ENCODE measurements around the gene PLA2G15. TPM values are rescaled to one million over a fixed set of nuclear protein-coding genes. Genes with fewer than 3 reads are reported as not detected.

Gene PLA2G15
- total RNA-seq, 1 experiment from 2014 or later = 4.6 TPM

DNA sequence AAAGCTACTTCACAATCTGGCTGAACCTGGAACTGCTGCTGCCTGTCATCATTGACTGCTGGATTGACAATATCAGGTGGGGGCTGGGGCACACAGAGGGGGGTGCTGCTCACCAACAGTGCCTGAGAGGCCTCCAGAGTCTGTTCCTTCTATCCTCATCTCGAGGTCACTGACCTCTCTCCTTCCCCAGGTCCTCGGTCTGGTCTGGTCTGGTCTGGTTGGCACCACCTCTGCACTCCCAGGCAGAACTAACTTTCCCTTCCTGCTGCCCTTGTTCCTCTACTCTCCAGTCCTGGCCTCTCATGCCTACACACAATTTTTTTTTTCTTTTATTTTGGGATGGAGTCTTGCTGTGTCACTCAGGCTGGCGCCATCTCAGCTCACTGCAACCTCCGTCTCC lies 4.2 kb downstream of the PLA2G15 start:
- Mint-ChIP-seq H3K36me3 (ENCODE audit: insufficient read depth, unreplicated experiment) (peaks cover 14% of the 10 kb centered on the region), H3K4me3 (ENCODE audit: unreplicated experiment) (no peak overlapping the region), H3K27ac (ENCODE audit: low read depth, unreplicated experiment) (no peak overlapping the region), H3K4me1 (ENCODE audit: insufficient read depth, unreplicated experiment) (peaks cover 9% of the 10 kb centered on the region), H3K9me3 (ENCODE audit: unreplicated experiment) (no peaks in the 10 kb centered on the region), H3K27me3 (ENCODE audit: insufficient read depth, unreplicated experiment) (no peaks in the 10 kb centered on the region)
- DNase-seq (ENCODE audit: unreplicated experiment) = no peak
- TF ChIP-seq, protein P1, sequence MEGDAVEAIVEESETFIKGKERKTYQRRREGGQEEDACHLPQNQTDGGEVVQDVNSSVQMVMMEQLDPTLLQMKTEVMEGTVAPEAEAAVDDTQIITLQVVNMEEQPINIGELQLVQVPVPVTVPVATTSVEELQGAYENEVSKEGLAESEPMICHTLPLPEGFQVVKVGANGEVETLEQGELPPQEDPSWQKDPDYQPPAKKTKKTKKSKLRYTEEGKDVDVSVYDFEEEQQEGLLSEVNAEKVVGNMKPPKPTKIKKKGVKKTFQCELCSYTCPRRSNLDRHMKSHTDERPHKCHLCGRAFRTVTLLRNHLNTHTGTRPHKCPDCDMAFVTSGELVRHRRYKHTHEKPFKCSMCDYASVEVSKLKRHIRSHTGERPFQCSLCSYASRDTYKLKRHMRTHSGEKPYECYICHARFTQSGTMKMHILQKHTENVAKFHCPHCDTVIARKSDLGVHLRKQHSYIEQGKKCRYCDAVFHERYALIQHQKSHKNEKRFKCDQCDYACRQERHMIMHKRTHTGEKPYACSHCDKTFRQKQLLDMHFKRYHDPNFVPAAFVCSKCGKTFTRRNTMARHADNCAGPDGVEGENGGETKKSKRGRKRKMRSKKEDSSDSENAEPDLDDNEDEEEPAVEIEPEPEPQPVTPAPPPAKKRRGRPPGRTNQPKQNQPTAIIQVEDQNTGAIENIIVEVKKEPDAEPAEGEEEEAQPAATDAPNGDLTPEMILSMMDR (IDR thresholded peaks at IDR 0.05; ENCODE audit: unreplicated experiment) = no peak
- POLR2A ChIA-PET = interaction anchor here (1.2 kb wide), 1 partner anchor 8 kb away, joined by 3 read pairs; no protein-coding TSS in a partner anchor
- no TSS peak for BruUV-seq (replicated peaks)
- CTCF ChIA-PET = interaction anchor here (0.6 to 1.5 kb wide), 3 partner anchors 9 to 80 kb away, joined by 4 to 6 read pairs (median 4); no protein-coding TSS in a partner anchor
- intact Hi-C loops (cut with micrococcal nuclease) = no loop called here

DNA sequence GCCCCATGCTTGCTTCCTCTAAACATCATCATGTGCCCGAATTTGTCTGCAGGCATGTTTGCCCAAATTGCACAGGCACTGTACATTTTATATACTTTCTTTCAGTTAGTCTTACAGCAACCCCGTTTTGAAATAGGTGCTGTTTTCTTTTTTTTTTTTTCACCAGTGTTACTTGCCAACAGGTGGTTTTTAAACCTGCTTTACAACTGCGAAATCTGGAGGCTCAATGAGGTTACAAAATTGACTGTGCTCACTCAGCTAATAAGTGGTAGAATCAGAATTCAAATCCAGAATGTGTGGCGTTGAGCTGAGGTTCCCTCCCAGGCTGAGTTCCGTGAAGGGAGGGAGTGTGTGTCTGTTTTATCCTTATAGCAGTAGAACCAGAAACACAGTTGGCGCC lies 5.8 kb downstream of the PLA2G15 start:
- Mint-ChIP-seq H3K36me3 (ENCODE audit: insufficient read depth, unreplicated experiment) (peaks cover 14% of the 10 kb centered on the region), H3K27ac (ENCODE audit: low read depth, unreplicated experiment) (no peak overlapping the region), H3K9me3 (ENCODE audit: unreplicated experiment) (no peaks in the 10 kb centered on the region), H3K27me3 (ENCODE audit: insufficient read depth, unreplicated experiment) (no peaks in the 10 kb centered on the region), H3K4me1 (ENCODE audit: insufficient read depth, unreplicated experiment) (peaks cover 9% of the 10 kb centered on the region), H3K4me3 (ENCODE audit: unreplicated experiment) (no peak overlapping the region)
- CTCF ChIA-PET = interaction anchor here (0.7 to 2.6 kb wide), 5 partner anchors 11 to 270 kb away, joined by 3 to 31 read pairs (median 4); no protein-coding TSS in a partner anchor
- no TSS peak for BruUV-seq (replicated peaks)
- no peak for DNase-seq (ENCODE audit: unreplicated experiment)
- TF ChIP-seq, protein P1 (IDR thresholded peaks at IDR 0.05; ENCODE audit: unreplicated experiment) = no peak
- intact Hi-C loops (cut with micrococcal nuclease) = no loop called here
- POLR2A ChIA-PET = interaction anchor here (0.9 to 1.5 kb wide), 3 partner anchors 11 to 60 kb away, joined by 3 to 7 read pairs (median 4); partner anchors contain the start of genes PRMT7 and SLC7A6OS

DNA sequence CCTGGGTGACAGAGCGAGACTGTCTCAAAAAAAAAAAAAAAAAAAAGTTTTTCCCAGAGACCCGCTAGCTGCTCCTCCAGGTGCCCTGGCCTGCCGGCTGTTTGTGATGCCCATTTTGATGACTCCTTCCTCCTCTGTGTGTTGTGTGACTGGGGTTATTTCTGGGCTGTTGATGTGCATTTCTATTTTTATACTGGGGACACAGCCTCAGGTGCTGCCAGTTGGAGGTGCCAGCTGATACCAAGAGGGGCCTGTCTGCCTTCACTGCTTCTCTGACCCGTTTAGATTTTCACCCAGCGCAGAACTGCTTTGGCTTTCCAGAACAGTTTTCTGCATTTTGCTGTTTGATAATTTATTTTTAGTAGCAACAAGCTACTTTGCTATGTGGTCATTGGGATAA lies 6.7 kb downstream of the PLA2G15 start:
- Mint-ChIP-seq H3K36me3 (ENCODE audit: insufficient read depth, unreplicated experiment) (peaks cover 14% of the 10 kb centered on the region), H3K4me3 (ENCODE audit: unreplicated experiment) (no peak overlapping the region), H3K27me3 (ENCODE audit: insufficient read depth, unreplicated experiment) (no peaks in the 10 kb centered on the region), H3K9me3 (ENCODE audit: unreplicated experiment) (no peaks in the 10 kb centered on the region), H3K27ac (ENCODE audit: low read depth, unreplicated experiment) (no peak overlapping the region), H3K4me1 (ENCODE audit: insufficient read depth, unreplicated experiment) (peaks cover under 1% of the 10 kb centered on the region)
- DNase-seq (ENCODE audit: unreplicated experiment) = no peak
- CTCF ChIA-PET = interaction anchor here (0.6 to 2.6 kb wide), 6 partner anchors 10 to 78 kb away, joined by 3 to 31 read pairs (median 6); partner anchors contain the start of gene SLC7A6
- POLR2A ChIA-PET = interaction anchor here (1.5 kb wide), 1 partner anchor 14 kb away, joined by 7 read pairs; no protein-coding TSS in a partner anchor
- TF ChIP-seq, protein P1 (IDR thresholded peaks at IDR 0.05; ENCODE audit: unreplicated experiment) = no peak
- intact Hi-C loops (cut with micrococcal nuclease) = no loop called here
- BruUV-seq (replicated peaks) = no TSS peak

DNA sequence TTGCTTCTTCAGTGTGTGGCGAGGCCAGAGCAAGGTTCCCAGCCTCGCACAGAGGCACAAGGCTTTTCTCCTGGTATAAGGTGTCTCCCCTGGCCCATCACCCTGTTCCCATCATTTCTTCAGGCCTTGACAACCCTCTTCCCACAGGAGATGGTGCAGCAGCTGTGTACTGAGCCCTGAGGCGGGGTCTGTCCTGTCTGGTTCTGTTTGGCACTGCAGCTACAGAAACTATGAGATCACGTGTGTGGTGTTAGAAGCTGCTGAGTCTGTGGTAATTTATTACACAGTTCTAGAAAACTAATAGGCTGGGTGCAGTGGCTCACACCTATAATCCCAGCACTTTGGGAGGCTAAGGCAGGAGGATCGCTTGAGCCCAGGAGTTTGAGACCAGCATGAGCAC lies 7.2 kb downstream of the PLA2G15 start:
- DNase-seq (ENCODE audit: unreplicated experiment) = no peak
- POLR2A ChIA-PET = interaction anchor here (1.5 kb wide), 1 partner anchor 14 kb away, joined by 7 read pairs; no protein-coding TSS in a partner anchor
- BruUV-seq (replicated peaks) = no TSS peak
- Mint-ChIP-seq H3K27me3 (ENCODE audit: insufficient read depth, unreplicated experiment) (no peaks in the 10 kb centered on the region), H3K36me3 (ENCODE audit: insufficient read depth, unreplicated experiment) (peaks cover 13% of the 10 kb centered on the region), H3K27ac (ENCODE audit: low read depth, unreplicated experiment) (no peak overlapping the region), H3K4me3 (ENCODE audit: unreplicated experiment) (no peak overlapping the region), H3K4me1 (ENCODE audit: insufficient read depth, unreplicated experiment) (no peaks in the 10 kb centered on the region), H3K9me3 (ENCODE audit: unreplicated experiment) (no peaks in the 10 kb centered on the region)
- CTCF ChIA-PET = interaction anchor here (0.6 to 2.6 kb wide), 6 partner anchors 10 to 288 kb away, joined by 3 to 31 read pairs (median 6); partner anchors contain the start of gene SLC7A6
- intact Hi-C loops (cut with micrococcal nuclease) = no loop called here
- TF ChIP-seq, protein P1 (IDR thresholded peaks at IDR 0.05; ENCODE audit: unreplicated experiment) = no peak

Data from MCF 10A (cell line).